Calu3 (cell line): ENCODE measurements around the gene POLD3. TPM values are rescaled to one million over a fixed set of nuclear protein-coding genes. Genes with fewer than 3 reads are reported as not detected.
A peak's percentile ranks its signal among the peaks of the same experiment; 100 is the strongest.
"Not testable (repeated sequence)": the region's sequence is repeated elsewhere in the genome, so short reads cannot be mapped to it uniquely, and the experiment has no call there.

ENCODE experiments used
- BruUV-seq: library from RNA; stranded (reverse); fragments of 400-500 nt; replicated peaks from 2 replicates; lab custom pipeline; 2021; lab: Mats Ljungman, UMichigan
- CTCF ChIA-PET: fragments of 300-600 bp; sonication (Branson Sonifier 250); formaldehyde crosslinking; loops from one replicate; lab custom pipeline; 2022; ENCODE audit warnings: antibody characterized with exemption; lab: Charles Lee
- DNase-seq: peaks from one replicate; pipeline ENCODE4 v3.0.0; 2022
- H3K27ac Mint-ChIP-seq: one replicate; pipeline ENCODE4 v1.8.0; 2022; ENCODE audit warnings: mixed read lengths; ENCODE audit not compliant: unreplicated experiment
- H3K27me3 Mint-ChIP-seq: one replicate; pipeline ENCODE4 v1.8.0; 2022; ENCODE audit warnings: mixed read lengths; ENCODE audit not compliant: unreplicated experiment
- H3K36me3 Mint-ChIP-seq: one replicate; pipeline ENCODE4 v1.8.0; 2022; ENCODE audit warnings: mild to moderate bottlenecking, moderate library complexity, mixed read lengths; ENCODE audit not compliant: insufficient read depth, unreplicated experiment
- H3K4me1 Mint-ChIP-seq: one replicate; pipeline ENCODE4 v1.8.0; 2022; ENCODE audit warnings: mild to moderate bottlenecking, low read depth, mixed read lengths; ENCODE audit not compliant: unreplicated experiment
- H3K4me3 Mint-ChIP-seq: one replicate; pipeline ENCODE4 v1.8.0; 2022; ENCODE audit warnings: mild to moderate bottlenecking, low read depth, moderate library complexity, mixed read lengths; ENCODE audit not compliant: unreplicated experiment
- H3K9me3 Mint-ChIP-seq: one replicate; pipeline ENCODE4 v1.8.0; 2022; ENCODE audit warnings: low read depth, mixed read lengths; ENCODE audit not compliant: unreplicated experiment
- CTCF ChIP-seq: fragments of 200-600 bp; IDR thresholded peaks from one replicate; pipeline ENCODE4 v1.8.0; 2022; ENCODE audit warnings: antibody characterized with exemption; ENCODE audit not compliant: unreplicated experiment
- intact Hi-C: fragments of 100-400 bp; cut with micrococcal nuclease; formaldehyde crosslinking; loops from one replicate; pipeline ENCODE4 v1.10.0; 2022; ENCODE audit not compliant: unreplicated experiment
- total RNA-seq: library from RNA; stranded (reverse); gene quantifications from 2 replicates; pipeline ENCODE4 v1.2.3, GENCODE V29; 2022

POLD3 gene
- total RNA-seq, 1 experiment from 2014 or later: 25.1 TPM

DNA sequence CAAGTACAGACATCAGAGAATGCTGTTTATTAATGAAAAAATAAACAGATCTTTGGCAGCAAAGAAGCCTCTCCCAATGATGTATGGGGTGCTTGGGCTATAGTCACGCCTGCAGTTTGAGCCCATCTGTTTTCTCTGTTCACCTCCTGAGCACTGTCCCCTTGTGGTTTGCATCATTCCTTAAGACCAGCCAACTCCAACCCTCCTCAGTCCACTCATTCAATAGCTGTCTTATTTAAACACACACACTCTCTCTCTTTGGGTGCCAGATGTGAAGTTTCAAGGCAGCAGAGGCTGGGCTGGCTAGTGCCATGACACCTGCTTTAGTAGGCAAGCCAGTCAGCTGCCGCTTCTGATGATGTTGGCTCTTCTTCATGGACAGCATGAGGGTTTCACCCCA lies 58.1 kb downstream of the POLD3 start:
- TF ChIP-seq CTCF: no peak
- Mint-ChIP-seq H3K4me3 (no peak overlapping the region), H3K4me1 (no peaks in the 10 kb centered on the region), H3K27me3 (no peaks in the 10 kb centered on the region), H3K36me3 (no peaks in the 10 kb centered on the region), H3K27ac (peak overlapping the region; percentile 9), H3K9me3 (no peaks in the 10 kb centered on the region)
- CTCF ChIA-PET: interaction anchor here (0.6 kb wide), 1 partner anchor 14 kb away, joined by 3 read pairs; no protein-coding TSS in a partner anchor
- DNase-seq: no peak
- no TSS peak for BruUV-seq
- intact Hi-C loops: no loop called here

- DNase-seq: no peak
- Mint-ChIP-seq H3K27ac (no peak overlapping the region), H3K4me3 (no peak overlapping the region), H3K9me3 (peaks cover 6% of the 10 kb centered on the region), H3K4me1 (no peaks in the 10 kb centered on the region), H3K36me3 (no peaks in the 10 kb centered on the region), H3K27me3 (no peaks in the 10 kb centered on the region)
- no TSS peak for BruUV-seq
- TF ChIP-seq CTCF: no peak
- CTCF ChIA-PET: interaction anchor here (0.8 kb wide), 1 partner anchor 100 kb away, joined by 3 read pairs; no protein-coding TSS in a partner anchor
- intact Hi-C loops: no loop called here
Measured at GRCh38 chr11:74654976-74655375, 62.6 kb downstream of the POLD3 start.

DNA sequence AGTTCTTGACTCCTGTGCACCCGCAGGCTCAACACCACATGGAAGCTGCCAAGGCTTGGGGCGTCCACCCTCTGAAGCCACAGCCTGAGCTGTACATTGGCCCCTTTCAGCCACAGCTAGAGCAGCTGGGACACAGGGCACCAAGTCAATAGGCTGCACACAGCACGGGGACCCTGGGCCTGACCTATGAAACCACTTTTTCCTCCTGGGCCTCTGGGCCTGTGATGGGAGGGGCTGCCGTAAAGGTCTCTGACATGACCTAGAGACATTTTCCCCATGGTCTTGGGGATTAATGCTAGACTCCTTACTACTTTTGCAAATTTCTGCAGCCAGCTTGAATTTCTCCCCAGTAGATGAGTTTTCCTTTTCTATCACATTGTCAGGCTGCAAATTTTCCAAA lies 66.7 kb downstream of the POLD3 start:
- intact Hi-C loops, H3K4me3 Mint-ChIP-seq, H3K36me3 Mint-ChIP-seq, H3K27ac Mint-ChIP-seq, H3K4me1 Mint-ChIP-seq, BruUV-seq, H3K27me3 Mint-ChIP-seq, H3K9me3 Mint-ChIP-seq, DNase-seq, CTCF ChIA-PET: not testable (repeated sequence)

DNA sequence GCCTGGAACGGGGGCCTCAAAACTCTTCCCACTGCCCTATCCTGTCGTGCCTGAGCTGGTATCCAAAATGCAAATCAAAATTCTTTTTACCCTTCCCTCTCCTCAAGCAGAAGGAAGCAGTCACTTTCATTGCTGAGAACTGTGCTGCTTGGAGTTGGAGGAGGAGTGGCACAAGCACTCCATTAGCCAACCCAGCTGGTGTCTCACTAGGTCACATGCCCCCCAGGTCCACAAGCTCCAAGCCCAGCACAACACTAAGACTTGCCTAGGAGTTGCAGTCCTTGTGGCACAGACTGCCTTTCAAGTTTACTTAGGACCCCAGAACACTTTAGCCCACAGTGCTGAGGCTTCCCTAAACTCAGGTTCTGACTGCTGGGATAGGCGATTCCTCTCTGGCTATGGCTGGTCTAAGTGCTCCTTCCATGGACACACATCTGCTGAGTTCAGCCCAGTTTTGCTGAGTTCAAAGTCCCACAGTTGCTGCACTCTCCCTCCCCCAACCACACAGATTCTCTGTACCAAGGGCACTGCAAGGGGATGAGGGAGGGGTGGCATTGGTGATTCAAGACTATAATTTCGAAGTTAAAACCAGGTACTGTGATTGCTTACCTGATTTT lies 70.2 kb downstream of the POLD3 start:
- no peak for TF ChIP-seq CTCF
- BruUV-seq: no TSS peak
- DNase-seq: no peak
- CTCF ChIA-PET: no interaction called here
- Mint-ChIP-seq H3K4me1 (no peaks in the 10 kb centered on the region), H3K9me3 (peaks cover 6% of the 10 kb centered on the region), H3K36me3 (no peaks in the 10 kb centered on the region), H3K4me3 (no peak overlapping the region), H3K27me3 (no peaks in the 10 kb centered on the region), H3K27ac (no peak overlapping the region)
- intact Hi-C loops: no loop called here

- no peaks in the 10 kb centered on the region for H3K36me3 Mint-ChIP-seq
- CTCF ChIA-PET: no interaction called here
- no peak overlapping the region for H3K4me3 Mint-ChIP-seq
- no peaks in the 10 kb centered on the region for H3K4me1 Mint-ChIP-seq
- no peak overlapping the region for H3K27ac Mint-ChIP-seq
- no peak for DNase-seq
- intact Hi-C loops: no loop called here
- no TSS peak for BruUV-seq
- no peaks in the 10 kb centered on the region for H3K27me3 Mint-ChIP-seq
- TF ChIP-seq CTCF: no peak
- H3K9me3 Mint-ChIP-seq: peaks cover 6% of the 10 kb centered on the region
Measured at GRCh38 chr11:74663315-74663714, 70.9 kb downstream of the POLD3 start.
